ENCODE data around the gene INTS13.

The INTS13 gene

GRCh38 chr12:26872625-26873024, 65.2 kb downstream of the INTS13 start:
- no peak overlapping the region for H3K4me3 ChIP-seq (ENCODE audit: low read depth, low read length)
- in situ Hi-C loops (cut with HindIII; ENCODE audit: low sequenced_read_pairs): no loop called here
- DNase-seq (ENCODE audit: low read depth): no peak
- TF ChIP-seq CTCF (IDR thresholded peaks at IDR 0.05; ENCODE audit: low read depth, low read length, missing control alignments): no peak

GRCh38 chr12:26871985-26872384, 65.8 kb downstream of the INTS13 start:
- no peak overlapping the region for H3K4me3 ChIP-seq (ENCODE audit: low read depth, low read length)
- in situ Hi-C loops (cut with HindIII; ENCODE audit: low sequenced_read_pairs): no loop called here
- no peak for TF ChIP-seq CTCF (IDR thresholded peaks at IDR 0.05; ENCODE audit: low read depth, low read length, missing control alignments)
- DNase-seq (ENCODE audit: low read depth): no peak

GRCh38 chr12:26870491-26871419, 67.0 kb downstream of the INTS13 start:
- in situ Hi-C loops (cut with HindIII; ENCODE audit: low sequenced_read_pairs): no loop called here
- no peak for TF ChIP-seq CTCF (IDR thresholded peaks at IDR 0.05; ENCODE audit: low read depth, low read length, missing control alignments)
- no peak overlapping the region for H3K4me3 ChIP-seq (ENCODE audit: low read depth, low read length)
- no peak for DNase-seq (ENCODE audit: low read depth)

DNA sequence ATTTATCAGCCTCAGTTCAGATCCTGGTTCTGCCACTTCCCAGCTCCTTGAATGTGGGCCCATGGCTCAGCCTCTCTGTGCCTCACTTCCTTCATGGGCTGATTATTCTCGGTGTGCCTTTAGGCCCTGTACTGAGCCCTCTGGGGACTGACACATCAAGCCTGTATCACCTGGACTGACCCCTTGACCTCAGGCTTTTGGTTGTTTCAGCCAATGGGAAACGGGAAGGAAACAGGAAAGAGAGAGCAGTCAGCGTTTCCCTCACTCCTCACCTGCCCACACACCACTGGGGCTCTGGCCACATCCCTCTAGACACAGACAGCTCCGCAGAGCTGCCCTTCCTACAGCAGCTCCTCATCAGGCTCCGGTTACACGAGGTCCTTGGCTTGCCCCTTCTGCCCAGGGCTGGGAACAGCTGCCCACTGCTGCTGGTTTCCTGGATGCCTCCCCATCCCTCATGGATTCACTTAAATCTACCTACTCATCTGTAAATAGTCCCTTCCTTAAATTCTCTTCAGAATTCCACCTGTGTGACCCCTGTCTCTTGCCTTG, 67.8 kb downstream of the INTS13 start:
- in situ Hi-C loops (cut with HindIII; ENCODE audit: low sequenced_read_pairs): no loop called here
- no peak for DNase-seq (ENCODE audit: low read depth)
- TF ChIP-seq CTCF (IDR thresholded peaks at IDR 0.05; ENCODE audit: low read depth, low read length, missing control alignments): no peak
- H3K4me3 ChIP-seq (ENCODE audit: low read depth, low read length): no peak overlapping the region

DNA sequence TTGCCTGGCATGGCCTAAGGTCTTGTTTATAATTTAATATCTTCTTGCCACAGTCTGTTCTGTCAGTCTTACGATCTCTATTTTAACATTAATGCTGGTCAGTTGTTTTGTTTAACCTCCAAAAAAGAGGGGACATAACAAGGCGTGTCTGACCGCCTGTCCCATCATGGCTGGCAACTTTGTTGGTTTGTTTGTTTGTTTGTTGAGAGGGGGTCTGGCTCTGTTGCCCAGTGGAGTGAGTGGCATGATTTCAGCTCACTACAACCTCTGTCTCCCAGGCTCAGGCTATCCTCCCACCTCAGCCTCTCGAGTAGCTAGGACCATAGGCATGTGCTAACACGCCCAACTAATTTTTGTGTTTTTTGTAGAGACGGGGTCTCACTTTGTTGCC, 68.7 kb downstream of the INTS13 start:
- no peak for TF ChIP-seq CTCF (IDR thresholded peaks at IDR 0.05; ENCODE audit: low read depth, low read length, missing control alignments)
- in situ Hi-C loops (cut with HindIII; ENCODE audit: low sequenced_read_pairs): no loop called here
- DNase-seq (ENCODE audit: low read depth): no peak
- no peak overlapping the region for H3K4me3 ChIP-seq (ENCODE audit: low read depth, low read length)

GRCh38 chr12:26868447-26869103, 69.2 kb downstream of the INTS13 start:
- in situ Hi-C loops (cut with HindIII; ENCODE audit: low sequenced_read_pairs): no loop called here
- H3K4me3 ChIP-seq (ENCODE audit: low read depth, low read length): no peak overlapping the region
- no peak for TF ChIP-seq CTCF (IDR thresholded peaks at IDR 0.05; ENCODE audit: low read depth, low read length, missing control alignments)
- DNase-seq (ENCODE audit: low read depth): no peak

Data from astrocyte of the cerebellum (primary cell).